ENCODE measurements around the gene GNB1.

DNA sequence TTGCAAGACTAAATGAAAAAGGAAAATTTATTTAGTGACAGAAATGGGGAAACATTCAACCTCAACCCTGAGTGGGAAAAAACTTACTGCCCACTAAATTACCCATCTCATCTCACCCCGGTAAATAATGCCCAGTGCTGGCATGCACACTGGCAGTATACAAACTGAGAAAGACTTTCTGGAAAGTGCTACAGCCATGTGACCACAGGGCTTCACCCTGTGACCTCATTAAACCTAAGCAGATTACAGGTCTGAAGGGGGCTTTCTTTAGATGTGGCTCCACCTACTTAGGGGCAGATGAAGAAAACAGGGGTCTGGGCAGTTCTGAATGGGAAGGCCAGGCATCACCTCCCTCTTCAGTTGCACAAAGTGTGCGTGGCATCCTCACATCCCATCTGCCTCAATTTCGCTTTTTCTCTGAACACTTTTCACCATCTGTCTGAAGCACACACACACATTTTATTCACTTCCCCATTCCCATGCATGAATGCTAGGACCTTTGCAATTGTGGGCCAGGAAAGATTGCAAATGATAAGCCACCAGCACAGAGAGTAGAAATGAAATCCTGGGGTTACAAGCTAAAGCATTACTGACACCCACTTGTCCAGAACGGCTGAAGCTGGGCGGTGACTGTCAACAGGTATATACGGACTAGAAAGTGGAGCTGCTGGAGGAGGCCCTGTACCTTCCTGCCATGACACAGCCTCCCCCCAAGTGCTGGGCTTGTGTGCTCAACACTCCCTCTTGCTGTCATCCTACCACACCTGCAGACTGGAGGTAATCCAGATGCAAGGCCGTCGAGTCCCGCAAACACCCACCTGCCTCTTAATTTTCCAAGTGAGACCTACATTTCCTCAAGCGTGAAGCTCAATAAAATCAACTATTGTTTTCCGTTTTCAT lies 115.3 kb downstream of the GNB1 start:
- TF ChIP-seq CSDC2 (CRISPR knock-in tag; IDR thresholded peaks at IDR 0.05) (no peak), ZNF565 (CRISPR knock-in tag; conservative IDR thresholded peaks at IDR 0.05; ENCODE audit: low read depth) (no peak), PPARA (CRISPR knock-in tag; IDR thresholded peaks at IDR 0.05; ENCODE audit: borderline replicate concordance) (no peak), ZFP30 (CRISPR knock-in tag; IDR thresholded peaks at IDR 0.05) (no peak), TOX (CRISPR knock-in tag; IDR thresholded peaks at IDR 0.05; ENCODE audit: borderline replicate concordance) (no peak), PATZ1 (CRISPR knock-in tag; IDR thresholded peaks at IDR 0.05; ENCODE audit: borderline replicate concordance) (no peak)

Measured in SK-N-SH treated with all-trans-retinoic acid at 6 μM for 48 hours (cell line).